ENCODE measurements around the gene HOXC6. TPM values are rescaled to one million over a fixed set of nuclear protein-coding genes. Genes with fewer than 3 reads are reported as not detected.
A peak's percentile ranks its signal among the peaks of the same experiment; 100 is the strongest.

HOXC6 gene
- total RNA-seq, 1 donor from 2014 or later, result 2.6 TPM

DNA sequence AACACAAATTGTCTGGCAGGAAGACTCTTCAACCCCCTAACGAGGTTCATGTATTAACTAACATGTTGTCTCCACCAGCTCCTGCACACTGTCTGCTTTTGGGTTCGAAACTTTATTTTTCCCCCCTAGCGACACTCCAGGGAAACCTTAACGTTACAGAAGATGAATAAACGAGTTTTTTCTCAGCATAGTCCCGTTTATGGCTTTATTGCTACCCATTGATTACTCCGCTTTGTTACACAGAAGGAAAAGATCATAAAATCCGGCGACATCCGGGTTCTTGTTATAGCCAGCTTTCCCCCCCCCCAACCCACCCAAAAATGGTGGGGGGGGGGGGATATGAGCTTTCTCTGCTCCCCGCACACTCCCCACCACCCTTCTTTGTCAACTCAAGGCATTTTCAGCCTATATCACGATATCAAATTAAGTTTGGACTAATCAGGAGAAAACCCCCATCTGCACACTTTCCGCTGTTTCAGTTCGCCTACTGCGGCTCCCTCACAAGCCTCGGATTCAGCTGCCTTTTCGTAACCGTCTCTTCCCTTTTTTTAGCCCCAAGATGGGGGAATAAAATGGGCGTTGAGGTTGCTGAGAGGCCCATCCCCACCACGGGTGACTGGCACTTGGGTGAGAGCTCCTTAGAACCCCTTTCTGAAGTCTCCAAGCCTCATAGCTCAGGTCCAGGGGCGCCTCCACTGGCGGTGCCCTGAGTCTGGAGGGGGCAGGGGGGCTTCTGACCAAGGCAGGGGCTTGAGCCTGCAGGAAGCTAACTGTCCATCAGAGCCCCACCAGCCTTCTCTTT, 1.4 kb upstream of the HOXC6 start:
- Histone ChIP-seq H3K4me3 (ENCODE audit: low read length in 3 of 3) (peak overlapping the region; percentile 11 to 53 (median 37)), H3K9ac (ENCODE audit: low read depth in 1 of 3, low read length in 3 of 3) (peak overlapping the region; percentile 71 to 88 (median 85)), H3K27ac (ENCODE audit: low read depth, low read length) (peak overlapping the region; percentile 99)

DNA sequence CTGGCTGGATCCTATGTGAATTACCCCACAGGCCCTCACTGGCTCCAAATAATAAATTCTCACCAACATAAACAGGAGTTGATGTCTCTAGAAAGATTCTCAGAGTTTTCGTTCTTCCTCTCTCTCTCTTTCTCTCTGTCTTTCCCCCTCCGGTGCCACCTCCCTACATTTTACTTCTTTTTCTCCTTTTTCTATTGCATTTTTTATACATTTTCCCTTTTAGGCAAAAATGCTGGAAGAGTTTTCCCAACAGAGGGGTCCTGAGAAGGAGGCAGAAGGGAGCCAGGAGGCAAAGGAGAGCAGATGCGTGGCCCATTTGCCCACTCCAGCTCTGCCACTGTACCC, 826 bp upstream of the HOXC6 start:
- peaks cover 0 to 3% (median 2%) of the 10 kb centered on the region in 3 donors for H3K36me3 ChIP-seq (ENCODE audit: control insufficient read depth in 3 of 3, insufficient read depth in 3 of 3, low read length in 3 of 3)
- H3K4me3 ChIP-seq (ENCODE audit: low read length in 3 of 3), result peak overlapping the region in 2 of 3 donors; percentile 2 to 11
- peak overlapping the region; percentile 99 for H3K27ac ChIP-seq (ENCODE audit: low read depth, low read length)
- peaks cover 3 to 5% (median 4%) of the 10 kb centered on the region in 3 donors for H3K27me3 ChIP-seq (ENCODE audit: control insufficient read depth in 3 of 3, insufficient read depth in 3 of 3, low read length in 3 of 3)
- peak overlapping the region; percentile 34 to 88 (median 85) for H3K9ac ChIP-seq (ENCODE audit: low read depth in 1 of 3, low read length in 3 of 3)
- H3K4me1 ChIP-seq (ENCODE audit: control insufficient read depth in 3 of 3, insufficient read depth in 3 of 3, low read length in 3 of 3), result peaks cover 55 to 68% (median 64%) of the 10 kb centered on the region in 3 donors
- H3K9me3 ChIP-seq (ENCODE audit: control insufficient read depth in 3 of 3, low read length in 3 of 3), result no peaks in the 10 kb centered on the region

More for the DNA sequence above, 1.4 kb upstream of the HOXC6 start:
- peaks cover 59 to 68% (median 67%) of the 10 kb centered on the region in 3 donors for H3K4me1 ChIP-seq (ENCODE audit: control insufficient read depth in 3 of 3, insufficient read depth in 3 of 3, low read length in 3 of 3)
- H3K9me3 ChIP-seq (ENCODE audit: control insufficient read depth in 3 of 3, low read length in 3 of 3), result no peaks in the 10 kb centered on the region
- peaks cover 0 to 3% (median 0%) of the 10 kb centered on the region in 3 donors for H3K27me3 ChIP-seq (ENCODE audit: control insufficient read depth in 3 of 3, insufficient read depth in 3 of 3, low read length in 3 of 3)
- peaks cover 0 to 3% (median 2%) of the 10 kb centered on the region in 3 donors for H3K36me3 ChIP-seq (ENCODE audit: control insufficient read depth in 3 of 3, insufficient read depth in 3 of 3, low read length in 3 of 3)

DNA sequence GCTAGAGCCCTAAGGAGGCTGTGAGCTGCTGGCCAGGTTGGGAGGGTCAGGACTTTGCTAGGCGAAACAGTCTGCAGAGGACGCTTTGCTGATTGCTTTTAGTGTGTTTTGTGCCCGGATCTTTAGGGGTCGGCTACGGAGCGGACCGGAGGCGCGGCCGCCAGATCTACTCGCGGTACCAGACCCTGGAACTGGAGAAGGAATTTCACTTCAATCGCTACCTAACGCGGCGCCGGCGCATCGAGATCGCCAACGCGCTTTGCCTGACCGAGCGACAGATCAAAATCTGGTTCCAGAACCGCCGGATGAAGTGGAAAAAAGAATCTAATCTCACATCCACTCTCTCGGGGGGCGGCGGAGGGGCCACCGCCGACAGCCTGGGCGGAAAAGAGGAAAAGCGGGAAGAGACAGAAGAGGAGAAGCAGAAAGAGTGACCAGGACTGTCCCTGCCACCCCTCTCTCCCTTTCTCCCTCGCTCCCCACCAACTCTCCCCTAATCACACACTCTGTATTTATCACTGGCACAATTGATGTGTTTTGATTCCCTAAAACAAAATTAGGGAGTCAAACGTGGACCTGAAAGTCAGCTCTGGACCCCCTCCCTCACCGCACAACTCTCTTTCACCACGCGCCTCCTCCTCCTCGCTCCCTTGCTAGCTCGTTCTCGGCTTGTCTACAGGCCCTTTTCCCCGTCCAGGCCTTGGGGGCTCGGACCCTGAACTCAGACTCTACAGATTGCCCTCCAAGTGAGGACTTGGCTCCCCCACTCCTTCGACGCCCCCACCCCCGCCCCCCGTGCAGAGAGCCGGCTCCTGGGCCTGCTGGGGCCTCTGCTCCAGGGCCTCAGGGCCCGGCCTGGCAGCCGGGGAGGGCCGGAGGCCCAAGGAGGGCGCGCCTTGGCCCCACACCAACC, 1.5 kb downstream of the HOXC6 start:
- peaks cover 40 to 51% (median 50%) of the 10 kb centered on the region in 3 donors for H3K4me1 ChIP-seq (ENCODE audit: control insufficient read depth in 3 of 3, insufficient read depth in 3 of 3, low read length in 3 of 3)
- H3K4me3 ChIP-seq (ENCODE audit: low read length in 3 of 3), result peak overlapping the region in 1 of 3 donors; percentile 48
- no peak overlapping the region for H3K27ac ChIP-seq (ENCODE audit: low read depth, low read length)
- no peaks in the 10 kb centered on the region for H3K9me3 ChIP-seq (ENCODE audit: control insufficient read depth in 3 of 3, low read length in 3 of 3)
- peaks cover 3 to 5% (median 4%) of the 10 kb centered on the region in 3 donors for H3K27me3 ChIP-seq (ENCODE audit: control insufficient read depth in 3 of 3, insufficient read depth in 3 of 3, low read length in 3 of 3)
- H3K9ac ChIP-seq (ENCODE audit: low read depth in 1 of 3, low read length in 3 of 3), result peak overlapping the region in 1 of 3 donors; percentile 30
- H3K36me3 ChIP-seq (ENCODE audit: control insufficient read depth in 3 of 3, insufficient read depth in 3 of 3, low read length in 3 of 3), result peaks cover 0 to 3% (median 3%) of the 10 kb centered on the region in 3 donors

DNA sequence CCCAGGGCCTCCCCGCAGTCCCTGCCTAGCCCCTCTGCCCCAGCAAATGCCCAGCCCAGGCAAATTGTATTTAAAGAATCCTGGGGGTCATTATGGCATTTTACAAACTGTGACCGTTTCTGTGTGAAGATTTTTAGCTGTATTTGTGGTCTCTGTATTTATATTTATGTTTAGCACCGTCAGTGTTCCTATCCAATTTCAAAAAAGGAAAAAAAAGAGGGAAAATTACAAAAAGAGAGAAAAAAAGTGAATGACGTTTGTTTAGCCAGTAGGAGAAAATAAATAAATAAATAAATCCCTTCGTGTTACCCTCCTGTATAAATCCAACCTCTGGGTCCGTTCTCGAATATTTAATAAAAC, 2.2 kb downstream of the HOXC6 start:
- Histone ChIP-seq H3K27me3 (ENCODE audit: control insufficient read depth in 3 of 3, insufficient read depth in 3 of 3, low read length in 3 of 3) (peaks cover 3 to 5% (median 5%) of the 10 kb centered on the region in 3 donors), H3K4me1 (ENCODE audit: control insufficient read depth in 3 of 3, insufficient read depth in 3 of 3, low read length in 3 of 3) (peaks cover 39 to 51% (median 45%) of the 10 kb centered on the region in 3 donors), H3K27ac (ENCODE audit: low read depth, low read length) (no peak overlapping the region), H3K9ac (ENCODE audit: low read depth in 1 of 3, low read length in 3 of 3) (no peak overlapping the region), H3K36me3 (ENCODE audit: control insufficient read depth in 3 of 3, insufficient read depth in 3 of 3, low read length in 3 of 3) (peaks cover 0 to 3% (median 3%) of the 10 kb centered on the region in 3 donors), H3K4me3 (ENCODE audit: low read length in 3 of 3) (no peak overlapping the region), H3K9me3 (ENCODE audit: control insufficient read depth in 3 of 3, low read length in 3 of 3) (no peaks in the 10 kb centered on the region)

DNA sequence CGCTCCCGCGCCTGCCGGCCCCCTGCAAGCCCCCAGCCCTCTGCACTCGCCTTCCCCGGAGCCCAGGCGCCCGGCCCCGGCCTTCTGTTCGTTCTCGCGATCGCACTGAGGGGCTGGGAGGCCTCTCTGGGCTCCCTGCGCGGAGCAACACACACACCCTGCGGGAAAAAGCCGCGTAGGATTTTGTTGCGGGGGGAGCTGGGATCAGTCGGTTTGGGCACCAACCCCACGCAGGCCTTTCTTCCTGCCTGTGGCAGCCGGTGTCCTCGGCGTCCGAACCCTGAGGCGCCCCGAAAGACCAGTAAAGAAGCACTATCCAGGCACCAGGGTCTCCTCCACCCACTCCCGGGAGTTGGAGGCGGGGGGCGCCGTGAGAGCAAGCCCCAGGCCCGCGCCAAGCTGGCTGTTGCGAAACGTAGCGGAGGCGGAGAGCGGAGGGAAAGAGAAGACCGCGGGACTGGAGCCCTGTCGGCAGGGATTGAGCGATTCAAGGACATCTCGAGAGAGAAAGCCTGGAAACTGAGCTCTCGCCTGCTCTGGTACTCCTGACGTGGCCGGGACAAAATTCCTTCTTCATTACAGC, 2.7 kb downstream of the HOXC6 start:
- Histone ChIP-seq H3K4me1 (ENCODE audit: control insufficient read depth in 3 of 3, insufficient read depth in 3 of 3, low read length in 3 of 3) (peaks cover 42 to 45% (median 43%) of the 10 kb centered on the region in 3 donors), H3K27ac (ENCODE audit: low read depth, low read length) (peak overlapping the region; percentile 41), H3K27me3 (ENCODE audit: control insufficient read depth in 3 of 3, insufficient read depth in 3 of 3, low read length in 3 of 3) (peaks cover 3 to 5% (median 5%) of the 10 kb centered on the region in 3 donors), H3K36me3 (ENCODE audit: control insufficient read depth in 3 of 3, insufficient read depth in 3 of 3, low read length in 3 of 3) (peaks cover 0 to 3% (median 3%) of the 10 kb centered on the region in 3 donors), H3K4me3 (ENCODE audit: low read length in 3 of 3) (no peak overlapping the region), H3K9ac (ENCODE audit: low read depth in 1 of 3, low read length in 3 of 3) (no peak overlapping the region), H3K9me3 (ENCODE audit: control insufficient read depth in 3 of 3, low read length in 3 of 3) (no peaks in the 10 kb centered on the region)

DNA sequence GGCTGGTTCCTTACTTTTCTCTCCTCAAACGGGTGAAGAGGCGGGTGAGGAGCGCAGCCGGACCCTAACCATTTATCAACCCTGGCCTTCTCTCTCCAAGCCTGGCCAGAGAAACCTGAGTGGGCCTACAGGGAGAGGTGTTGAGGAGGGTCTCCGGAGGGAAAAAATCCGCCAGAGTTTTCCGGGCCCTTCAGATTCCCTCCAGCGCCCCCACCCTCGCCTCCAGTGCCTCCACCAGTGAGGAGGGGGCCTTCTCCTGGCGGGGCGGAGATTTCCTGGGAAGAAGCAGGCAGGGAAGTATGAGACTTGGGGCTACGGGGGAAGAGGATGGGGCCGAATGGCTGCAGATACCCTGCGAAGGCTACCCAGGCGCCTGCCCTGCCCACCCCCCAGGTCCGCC, 3.2 kb downstream of the HOXC6 start:
- Histone ChIP-seq H3K4me3 (ENCODE audit: low read length in 3 of 3) (no peak overlapping the region), H3K27me3 (ENCODE audit: control insufficient read depth in 3 of 3, insufficient read depth in 3 of 3, low read length in 3 of 3) (peaks cover 3 to 5% (median 5%) of the 10 kb centered on the region in 3 donors), H3K4me1 (ENCODE audit: control insufficient read depth in 3 of 3, insufficient read depth in 3 of 3, low read length in 3 of 3) (peaks cover 38 to 42% (median 40%) of the 10 kb centered on the region in 3 donors), H3K9ac (ENCODE audit: low read depth in 1 of 3, low read length in 3 of 3) (no peak overlapping the region), H3K36me3 (ENCODE audit: control insufficient read depth in 3 of 3, insufficient read depth in 3 of 3, low read length in 3 of 3) (peaks cover 0 to 3% (median 3%) of the 10 kb centered on the region in 3 donors), H3K27ac (ENCODE audit: low read depth, low read length) (peak overlapping the region; percentile 41), H3K9me3 (ENCODE audit: control insufficient read depth in 3 of 3, low read length in 3 of 3) (no peaks in the 10 kb centered on the region)

DNA sequence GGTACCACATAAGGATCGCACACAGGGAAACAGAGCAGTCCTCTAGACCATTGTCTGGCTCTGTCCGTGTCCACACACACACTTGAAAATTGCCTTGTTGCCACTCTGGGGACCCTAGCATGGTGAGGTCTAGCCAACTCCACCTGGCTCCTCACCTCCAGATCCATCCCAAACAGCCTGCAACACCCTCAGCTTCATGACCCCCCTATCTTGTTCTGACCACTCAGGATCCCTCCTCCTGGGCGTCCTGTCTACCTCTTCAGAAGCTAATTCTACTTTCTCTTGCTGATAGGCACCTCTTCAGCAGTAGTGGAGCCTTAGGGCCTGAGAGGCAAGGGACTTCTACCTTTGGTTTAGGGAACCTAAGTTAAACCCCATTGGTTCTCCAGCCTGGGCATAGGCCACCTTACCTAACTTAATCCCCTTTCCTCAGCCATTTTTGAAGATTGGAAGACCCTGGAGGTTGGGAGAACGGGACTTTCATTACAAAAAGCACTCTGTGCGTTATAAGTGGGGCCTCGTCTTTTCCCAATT, 3.9 kb downstream of the HOXC6 start:
- no peaks in the 10 kb centered on the region for H3K9me3 ChIP-seq (ENCODE audit: control insufficient read depth in 3 of 3, low read length in 3 of 3)
- peaks cover 0 to 3% (median 3%) of the 10 kb centered on the region in 3 donors for H3K36me3 ChIP-seq (ENCODE audit: control insufficient read depth in 3 of 3, insufficient read depth in 3 of 3, low read length in 3 of 3)
- H3K4me1 ChIP-seq (ENCODE audit: control insufficient read depth in 3 of 3, insufficient read depth in 3 of 3, low read length in 3 of 3), result peaks cover 39 to 43% (median 40%) of the 10 kb centered on the region in 3 donors
- H3K4me3 ChIP-seq (ENCODE audit: low read length in 3 of 3), result no peak overlapping the region
- H3K9ac ChIP-seq (ENCODE audit: low read depth in 1 of 3, low read length in 3 of 3), result peak overlapping the region in 1 of 3 donors; percentile 58
- H3K27me3 ChIP-seq (ENCODE audit: control insufficient read depth in 3 of 3, insufficient read depth in 3 of 3, low read length in 3 of 3), result peaks cover 3 to 7% (median 5%) of the 10 kb centered on the region in 3 donors
- no peak overlapping the region for H3K27ac ChIP-seq (ENCODE audit: low read depth, low read length)

DNA sequence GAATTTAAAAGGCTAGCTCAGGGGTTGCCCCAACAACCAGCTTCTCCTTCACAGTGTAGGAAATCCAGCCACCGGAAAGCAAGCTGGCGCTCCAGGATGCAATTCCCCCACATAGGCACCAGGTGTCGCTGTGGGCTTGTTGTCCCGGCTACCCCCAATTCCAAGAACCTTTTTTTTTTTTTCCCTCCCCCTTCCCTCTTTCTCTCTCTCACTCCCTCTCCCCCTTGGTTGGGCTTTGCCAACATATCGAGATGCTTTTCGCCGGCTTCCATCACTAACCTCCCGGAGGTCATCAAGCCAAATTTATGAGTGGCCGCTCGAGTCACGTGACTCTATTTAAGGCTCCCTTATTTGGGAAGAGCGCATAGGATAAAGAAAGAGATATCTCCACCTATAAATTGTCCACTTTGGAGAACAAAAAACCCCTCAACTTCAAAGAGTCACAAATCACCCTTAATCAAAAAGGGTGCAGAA, 4.4 kb downstream of the HOXC6 start, which contains the start of gene HOXC5:
HOXC5 (plus strand) TSS at position 424 of the 474 bp plus-strand sequence. CDS start 73 bp downstream, outside the sequence.
- peaks cover 3 to 7% (median 5%) of the 10 kb centered on the region in 3 donors for H3K27me3 ChIP-seq (ENCODE audit: control insufficient read depth in 3 of 3, insufficient read depth in 3 of 3, low read length in 3 of 3)

More for the DNA sequence above, 4.4 kb downstream of the HOXC6 start, which contains the start of gene HOXC5:
- peak within 1 kb of the TSS; percentile 28 to 69 (median 58) for H3K9ac ChIP-seq (ENCODE audit: low read depth in 1 of 3, low read length in 3 of 3)
- H3K9me3 ChIP-seq (ENCODE audit: control insufficient read depth in 3 of 3, low read length in 3 of 3), result no peaks in the 10 kb centered on the region
- H3K27ac ChIP-seq (ENCODE audit: low read depth, low read length), result peak within 1 kb of the TSS; percentile 1
- H3K36me3 ChIP-seq (ENCODE audit: control insufficient read depth in 3 of 3, insufficient read depth in 3 of 3, low read length in 3 of 3), result peaks cover 0 to 3% (median 3%) of the 10 kb centered on the region in 3 donors
- peaks cover 38 to 41% (median 40%) of the 10 kb centered on the region in 3 donors for H3K4me1 ChIP-seq (ENCODE audit: control insufficient read depth in 3 of 3, insufficient read depth in 3 of 3, low read length in 3 of 3)
- H3K4me3 ChIP-seq (ENCODE audit: low read length in 3 of 3), result peak within 1 kb of the TSS; percentile 56 to 70 (median 66)
